DMS79 (cell line): Measurements from ENCODE around the gene MAML3.

Experiments used
- DNase-seq: peaks from one replicate; lab custom pipeline; 2025; lab: John Stamatoyannopoulos, UW

Gene MAML3

DNA sequence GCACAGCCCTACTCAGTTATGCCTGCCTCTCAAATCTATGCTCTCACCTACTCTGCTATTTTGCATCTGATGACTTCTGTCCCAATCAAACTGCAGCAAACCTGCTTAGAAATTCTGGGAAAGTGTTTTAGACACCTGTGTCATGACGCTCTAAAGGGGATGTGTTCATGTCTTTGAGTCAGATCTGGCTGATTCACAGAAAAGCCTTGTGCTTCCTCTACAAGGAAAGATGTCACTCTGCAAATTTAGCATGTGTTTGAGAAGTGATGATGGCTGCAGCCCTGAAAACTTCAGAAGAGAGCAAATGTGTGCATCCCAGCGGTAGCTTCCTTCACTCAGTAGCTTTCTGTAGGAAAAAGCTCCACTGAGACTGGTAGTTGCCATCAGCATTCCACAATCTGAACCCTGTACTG is 253.0 kb downstream of the MAML3 start:
- no peak for DNase-seq

DNA sequence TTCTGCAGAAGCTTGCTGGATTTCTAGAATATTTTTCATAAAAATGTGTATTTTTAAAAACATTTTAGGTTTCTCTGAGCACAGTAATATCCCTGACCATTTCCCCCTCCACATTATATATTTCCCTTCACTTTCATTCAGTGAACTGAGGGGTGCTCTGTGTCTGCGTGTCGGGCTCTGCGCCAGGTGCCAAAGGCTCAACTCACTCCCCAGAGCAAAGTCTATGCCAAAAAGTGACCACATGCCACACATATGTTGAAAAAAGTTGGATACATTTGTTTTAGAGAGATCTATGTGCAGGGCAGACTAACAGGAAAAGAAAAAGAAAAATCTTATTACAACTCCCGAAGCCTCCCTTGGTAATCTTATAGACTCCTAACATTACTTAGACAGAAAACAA is 254.6 kb downstream of the MAML3 start:
- DNase-seq, result no peak

DNA sequence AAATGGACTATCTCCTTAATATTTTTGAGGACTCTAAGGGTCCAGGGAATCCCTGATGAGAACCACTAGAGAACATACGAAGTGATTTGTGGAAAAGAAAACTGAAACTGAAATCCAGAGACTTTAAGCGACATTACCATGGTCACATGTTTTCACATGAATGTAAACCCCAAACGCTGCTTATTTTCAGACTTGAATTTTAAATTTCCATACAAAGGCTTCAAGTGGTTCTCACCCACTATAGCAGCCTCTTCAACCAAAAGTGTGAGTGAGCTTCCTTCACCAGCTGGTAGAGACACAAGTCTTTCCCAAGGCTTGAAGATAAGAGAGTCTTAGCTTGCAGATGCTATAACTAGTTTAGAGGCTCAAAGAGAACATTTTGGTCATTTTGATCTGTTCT is 255.7 kb downstream of the MAML3 start:
- peak; percentile 60 for DNase-seq

DNA sequence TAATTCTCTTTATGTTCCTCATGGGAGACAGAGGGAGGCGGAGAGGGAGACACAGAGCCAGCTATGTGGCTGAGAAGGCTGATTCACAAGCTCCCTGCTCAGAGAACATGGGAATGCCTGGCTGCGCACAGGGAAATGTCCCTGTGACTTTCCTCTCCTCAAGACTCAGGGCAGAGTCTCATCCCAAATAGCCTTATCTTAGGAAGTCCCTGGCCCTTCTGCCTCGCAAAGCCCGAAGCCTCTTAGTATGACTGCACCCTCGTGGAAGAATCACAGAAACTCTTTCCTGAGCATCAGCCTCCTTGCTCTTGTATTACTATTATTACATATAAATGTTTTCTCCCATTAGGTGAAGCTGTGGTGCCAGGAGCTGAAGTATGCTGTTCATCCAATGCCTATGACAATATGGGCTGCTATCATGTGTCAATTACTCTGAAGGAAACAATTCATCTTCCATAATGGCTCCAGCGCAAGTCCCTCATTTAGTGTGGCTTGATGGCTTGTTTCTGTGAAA is 257.8 kb downstream of the MAML3 start:
- DNase-seq, result no peak

DNA sequence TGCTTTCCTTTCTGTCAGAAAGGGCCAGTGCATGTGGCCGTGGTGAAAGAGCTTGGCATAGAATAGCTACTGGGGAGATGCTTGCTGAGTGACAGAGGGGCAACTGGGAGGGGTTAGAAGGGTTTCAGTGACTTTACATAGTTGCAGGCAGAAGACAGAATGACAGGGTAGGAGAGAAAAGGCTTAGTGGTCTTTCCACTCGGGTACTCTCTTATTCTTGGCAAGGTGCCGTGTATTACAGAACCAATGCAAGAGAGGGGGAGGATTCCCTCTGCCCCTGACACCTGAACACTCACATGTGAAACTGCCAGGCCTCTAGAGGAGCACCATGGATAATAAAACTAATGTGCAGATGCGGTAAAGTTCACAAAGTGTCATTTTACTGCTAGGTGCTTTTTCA is 260.2 kb downstream of the MAML3 start:
- DNase-seq, result no peak

DNA sequence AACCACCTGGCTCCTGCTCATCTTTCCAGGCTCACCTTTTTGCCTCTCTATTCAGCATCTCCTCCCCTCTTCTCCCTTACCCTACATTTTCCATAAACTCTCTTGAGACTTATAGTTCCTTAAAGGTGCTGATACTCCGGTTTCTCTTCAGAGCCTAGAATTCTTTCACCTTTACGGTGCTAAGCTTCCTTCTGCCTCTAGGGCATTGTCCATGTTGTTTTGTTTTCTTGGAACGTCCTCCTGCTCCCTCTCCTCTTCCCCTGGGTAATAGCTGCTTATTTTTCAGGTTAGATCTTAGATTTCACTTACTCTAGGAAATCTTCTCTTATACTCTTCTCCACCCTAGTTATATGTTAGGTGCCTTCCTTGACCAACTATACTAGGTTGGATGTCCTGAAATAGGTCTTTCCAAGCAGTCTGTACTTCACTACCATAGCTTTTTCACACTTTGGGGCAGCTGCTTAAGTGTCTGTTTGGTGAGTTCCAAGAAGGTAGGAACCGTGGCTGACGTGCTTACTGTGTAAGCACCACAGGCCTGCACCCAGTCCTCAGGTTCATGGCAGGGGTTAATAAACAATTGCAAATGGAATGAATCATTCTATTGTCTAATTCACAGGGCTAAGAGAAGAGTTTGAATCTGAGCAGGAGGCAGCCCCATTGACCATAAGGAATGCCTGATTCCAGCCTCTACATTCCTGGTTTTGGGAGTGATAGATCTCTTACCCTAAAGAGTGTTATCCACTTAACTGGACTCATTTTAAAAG is 260.8 kb downstream of the MAML3 start:
- DNase-seq, result no peak

DNA sequence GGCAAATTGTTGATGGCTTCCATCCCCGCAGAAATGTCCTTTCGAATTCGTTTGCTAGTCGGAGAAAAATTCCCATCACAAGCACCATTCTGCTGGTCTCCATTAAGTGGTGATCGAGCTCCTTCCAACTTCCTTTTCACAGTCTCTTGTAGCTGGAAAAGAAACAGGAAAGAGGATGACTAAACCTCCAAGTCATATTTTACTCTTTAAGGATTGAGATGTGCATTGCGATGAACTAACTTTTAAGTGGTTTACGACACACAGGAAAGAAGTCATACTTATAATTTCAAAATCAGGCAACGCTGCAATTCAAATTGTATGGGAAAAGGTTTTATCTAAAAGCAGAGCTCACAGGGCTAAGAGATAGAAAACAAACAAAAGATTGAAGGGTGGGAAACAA is 263.2 kb downstream of the MAML3 start:
- no peak for DNase-seq

DNA sequence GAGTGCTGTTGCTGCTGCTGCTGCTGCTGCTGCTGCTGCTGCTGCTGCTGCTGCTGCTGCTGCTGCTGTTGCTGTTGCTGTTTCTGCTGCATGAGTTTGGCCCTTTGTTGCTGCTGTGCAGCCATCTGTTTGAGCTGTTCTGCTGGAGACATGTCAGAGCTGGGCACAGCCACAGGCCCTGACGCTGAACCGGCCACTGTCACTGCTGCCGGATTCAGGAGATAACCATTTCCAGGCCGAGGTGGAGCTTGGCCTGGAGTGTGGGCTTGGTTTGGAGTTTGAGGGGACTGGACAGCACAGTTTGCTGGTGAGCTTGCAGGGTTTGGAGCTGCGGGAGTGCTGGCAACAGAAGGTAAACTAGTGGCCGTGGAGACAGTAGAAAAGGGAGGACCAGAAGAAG is 264.1 kb downstream of the MAML3 start:
- DNase-seq, result no peak

DNA sequence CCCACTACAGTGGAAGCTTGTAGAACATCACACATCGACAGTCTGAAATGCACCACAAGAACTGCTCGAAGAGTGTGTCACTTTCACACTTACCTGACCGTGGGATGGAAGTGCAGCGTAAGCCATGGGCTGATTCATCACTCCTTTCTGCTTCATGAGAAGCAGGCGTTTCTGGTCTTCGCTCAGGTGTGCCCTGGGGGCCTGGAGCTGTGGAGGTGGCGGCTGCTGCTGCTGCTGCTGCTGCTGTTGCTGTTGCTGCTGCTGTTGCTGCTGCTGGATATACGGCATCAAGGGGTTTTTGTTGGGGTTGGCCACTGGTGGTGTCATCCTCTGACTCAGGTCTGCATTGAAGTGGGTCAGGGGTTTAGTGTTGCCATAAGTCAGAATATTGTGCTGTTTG is 264.7 kb downstream of the MAML3 start:
- peak; percentile 76 for DNase-seq

DNA sequence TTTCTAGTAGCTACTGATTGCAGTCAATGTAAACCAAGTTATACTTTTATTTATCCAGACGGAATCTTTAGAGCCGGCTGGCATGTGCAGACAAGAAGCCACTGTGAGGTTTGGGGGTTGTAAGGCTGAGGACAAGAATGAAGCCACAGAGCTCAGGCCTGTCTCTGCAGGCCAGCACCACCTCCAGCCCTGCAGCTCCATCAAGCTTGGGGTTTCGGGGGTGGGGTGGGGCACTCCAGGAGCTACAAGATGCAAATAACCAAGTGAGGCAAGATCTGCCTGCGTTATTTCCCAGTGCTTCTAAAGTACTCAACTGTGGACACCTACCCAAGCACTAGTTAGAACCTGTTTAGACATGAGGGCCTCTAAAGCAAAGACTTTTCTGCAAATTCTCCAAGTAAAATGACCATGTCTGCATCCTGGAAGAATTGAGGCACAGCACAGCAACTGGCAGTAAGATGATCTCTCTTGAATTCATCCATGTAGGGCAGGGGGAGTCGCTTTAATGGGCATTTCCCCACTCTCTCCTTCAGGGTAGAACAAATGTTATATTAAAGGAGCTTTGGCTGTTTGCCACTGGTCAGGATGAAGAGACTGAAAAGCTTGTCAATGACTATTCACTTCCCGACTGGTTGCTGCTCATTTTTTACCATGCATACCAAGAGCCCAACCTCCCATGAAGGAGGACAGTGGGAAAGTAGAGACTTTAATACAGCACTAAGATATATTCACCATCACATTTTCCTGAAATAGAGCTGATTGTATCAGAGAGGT is 265.8 kb downstream of the MAML3 start:
- peak; percentile 60 for DNase-seq

DNA sequence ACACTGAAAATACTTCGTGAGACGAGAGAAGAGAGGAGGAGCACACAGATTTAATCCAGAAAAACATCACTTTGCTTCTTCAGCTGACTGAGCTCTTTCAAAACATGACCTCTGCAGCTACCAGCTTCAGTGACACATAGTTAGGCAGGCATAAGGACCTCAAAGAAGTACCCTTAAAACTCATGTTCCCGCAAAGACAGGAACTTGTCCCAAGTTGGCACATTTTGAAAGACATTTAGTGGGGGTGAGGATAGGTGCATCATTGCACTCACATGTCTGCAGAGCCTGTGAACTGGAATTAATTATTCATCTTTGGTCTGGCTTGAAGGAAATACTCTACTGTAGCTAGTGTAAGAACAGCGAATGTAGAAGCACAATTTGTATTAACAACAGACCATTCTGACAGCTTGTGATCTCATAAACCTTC is 266.6 kb downstream of the MAML3 start:
- no peak for DNase-seq

DNA sequence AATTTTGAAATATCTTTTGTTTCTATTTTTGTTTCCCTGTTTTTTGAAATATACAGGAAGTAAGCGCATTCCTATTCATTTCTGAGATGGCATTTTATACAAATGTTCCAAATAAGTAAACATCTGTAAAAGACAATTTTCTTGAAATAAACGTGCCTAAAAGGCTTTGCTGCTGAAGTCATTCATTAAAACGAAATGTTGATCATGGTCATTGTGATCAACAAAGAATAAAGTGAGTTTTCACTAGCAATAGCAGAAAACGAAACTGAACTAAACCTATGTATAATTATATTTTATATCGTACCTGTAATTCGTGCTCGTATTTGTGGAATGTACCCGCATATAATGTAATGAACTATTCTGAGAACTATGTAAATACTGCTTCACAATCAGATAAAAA is 267.2 kb downstream of the MAML3 start:
- DNase-seq, result no peak

DNA sequence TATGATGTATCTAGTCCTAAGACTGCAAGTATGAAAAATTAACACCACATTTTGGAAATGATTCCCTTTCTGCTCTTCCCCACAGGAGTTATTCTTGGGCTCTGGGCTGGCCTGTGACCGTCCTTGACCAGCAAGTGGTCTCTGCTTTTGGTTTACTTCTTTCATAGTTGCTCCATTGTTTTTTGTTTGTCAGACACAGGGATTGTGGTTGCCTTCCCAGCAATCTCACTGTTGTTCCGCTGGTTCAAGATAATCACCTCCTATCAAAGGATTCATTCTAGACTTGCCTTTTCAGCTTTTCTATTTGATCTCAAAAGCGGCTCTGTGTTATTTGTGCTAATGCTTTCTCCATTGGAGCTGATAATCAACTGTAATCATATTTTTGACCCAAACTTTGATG is 269.5 kb downstream of the MAML3 start:
- DNase-seq, result no peak

DNA sequence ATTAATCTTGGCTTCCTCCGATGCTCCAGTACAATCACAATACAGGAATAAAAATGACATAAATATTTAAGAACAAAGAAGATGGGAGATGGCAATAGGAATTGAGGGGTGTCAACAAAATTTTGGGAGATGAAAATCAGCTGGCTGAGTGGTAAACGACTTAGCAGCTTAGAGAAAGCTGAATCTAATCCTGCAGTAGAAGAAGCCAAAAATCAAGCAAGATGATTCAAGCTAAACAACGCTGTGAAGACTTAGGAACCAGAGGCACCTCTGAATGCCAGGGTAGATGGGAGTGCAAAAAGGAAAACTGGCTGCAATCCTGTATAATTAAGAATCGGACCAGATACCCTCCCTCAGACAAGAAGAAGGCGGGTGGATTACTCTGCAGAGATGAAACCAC is 273.1 kb downstream of the MAML3 start:
- DNase-seq, result no peak

DNA sequence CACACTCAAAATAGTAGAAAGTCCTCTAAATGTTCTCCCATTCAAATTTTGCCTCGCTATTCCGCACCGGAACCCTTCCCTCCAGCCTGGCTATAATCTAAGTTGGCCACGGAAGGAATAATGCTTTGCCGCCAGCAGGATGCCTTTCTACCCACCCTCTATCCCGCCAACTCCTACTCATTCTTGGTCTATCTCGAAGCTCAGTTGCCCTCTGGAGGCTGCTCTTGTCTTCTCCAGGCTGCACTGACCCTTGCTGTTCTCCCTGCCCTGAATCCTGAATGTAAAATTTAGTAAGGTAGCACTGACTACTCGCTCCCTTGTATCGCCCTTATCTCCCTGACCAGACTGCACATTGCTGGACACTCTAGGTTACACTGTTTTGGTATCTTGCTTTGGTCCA is 275.9 kb downstream of the MAML3 start:
- no peak for DNase-seq

DNA sequence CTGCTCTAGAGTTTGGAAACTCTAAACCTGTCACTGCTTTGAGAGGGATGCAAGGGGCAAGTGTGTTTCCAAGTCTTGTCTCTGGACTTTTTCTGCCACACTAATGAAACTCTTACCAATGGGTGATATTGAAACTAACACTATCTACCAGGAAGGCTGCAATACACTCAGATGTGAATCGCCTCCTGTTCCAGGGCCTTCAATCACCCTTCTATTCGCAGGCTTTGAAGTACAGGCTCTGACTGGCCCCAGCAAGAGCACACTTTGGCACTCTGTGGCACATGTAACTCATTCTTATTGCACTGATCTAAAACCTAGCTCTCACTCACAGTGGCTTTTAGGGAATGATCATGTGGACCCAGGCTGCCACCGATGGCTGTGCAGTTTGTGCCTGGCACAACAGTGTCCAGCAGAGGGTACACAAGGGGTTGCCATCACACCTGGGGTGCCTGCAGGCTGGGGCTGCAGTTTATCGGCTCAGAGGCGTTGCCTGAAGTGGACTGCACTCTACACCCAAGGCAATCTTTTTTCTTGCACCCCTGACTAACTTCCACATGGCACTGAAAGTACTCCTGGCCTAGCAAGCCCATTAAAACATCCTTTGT is 277.5 kb downstream of the MAML3 start:
- no peak for DNase-seq

DNA sequence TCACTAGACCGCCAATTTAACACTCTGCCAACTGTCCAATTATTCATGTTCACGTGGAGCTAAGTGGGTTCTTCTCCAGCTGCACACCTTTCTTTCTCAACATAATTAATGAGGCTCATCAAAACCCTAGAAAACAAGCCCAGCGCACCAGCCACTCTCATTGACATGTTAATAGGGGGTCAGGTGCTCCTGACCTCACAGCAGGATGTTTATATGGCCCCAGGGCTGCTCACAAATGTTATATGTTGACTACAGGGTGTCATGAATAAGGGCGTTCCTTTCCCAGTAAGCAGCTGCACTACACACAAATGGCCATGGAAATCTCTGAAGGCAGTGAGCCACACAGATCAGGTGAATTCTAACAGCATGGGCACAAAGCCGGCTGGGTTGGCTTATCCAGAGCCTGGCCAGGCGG is 278.6 kb downstream of the MAML3 start:
- peak; percentile 70 for DNase-seq

DNA sequence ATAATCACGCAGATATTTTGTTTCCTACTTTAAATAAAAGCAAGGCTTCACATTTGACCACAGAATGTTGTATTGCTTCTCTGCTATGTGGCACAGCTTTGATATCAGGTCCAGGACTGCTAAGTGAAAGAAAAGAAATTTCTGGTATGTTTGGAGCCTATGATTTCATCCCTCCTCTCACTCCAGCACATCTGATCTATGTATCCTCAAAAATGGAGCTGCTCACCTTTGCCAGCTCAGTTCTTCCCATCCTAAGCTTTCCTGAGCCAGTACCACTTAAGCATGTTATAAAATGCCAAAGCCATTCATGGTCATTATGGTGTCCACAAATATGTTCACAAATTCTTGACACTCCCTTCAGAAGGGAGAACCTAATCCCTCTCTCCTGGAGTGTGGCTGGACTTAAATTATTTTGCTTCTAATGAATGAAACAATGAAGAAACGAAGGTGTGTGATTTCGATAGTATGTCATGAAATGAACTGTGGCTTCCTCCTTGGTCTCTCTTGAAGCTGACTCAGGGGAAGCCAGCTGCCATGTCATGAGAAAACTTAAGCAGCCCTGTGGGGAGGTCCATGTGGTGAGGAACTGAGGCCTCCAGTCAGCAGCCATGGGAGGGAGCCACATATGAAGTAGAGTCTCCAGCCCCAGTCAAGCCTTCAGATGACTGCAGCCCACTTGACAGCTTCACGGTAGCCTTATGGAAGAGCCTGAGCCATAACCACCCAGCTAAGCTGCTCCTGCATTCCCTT is 280.7 kb downstream of the MAML3 start:
- DNase-seq, result no peak

DNA sequence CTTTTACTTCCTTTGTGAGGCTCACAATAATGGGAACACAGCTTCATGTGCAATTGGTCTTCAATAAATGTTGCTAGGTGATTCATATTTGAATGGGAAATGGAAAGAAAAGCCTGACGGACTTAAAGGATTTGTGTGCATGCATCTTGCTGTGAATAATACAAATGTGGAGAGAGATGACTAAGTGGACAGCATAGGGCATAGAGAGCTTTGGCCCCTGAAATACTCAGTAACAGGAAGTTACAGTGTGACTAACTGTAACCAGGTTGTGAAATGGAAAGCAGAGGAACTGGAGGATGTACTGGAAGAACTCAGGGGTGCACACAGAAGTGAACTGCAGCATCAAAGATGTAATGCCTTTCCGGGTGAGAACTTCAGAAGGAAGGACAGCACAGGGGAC is 281.7 kb downstream of the MAML3 start:
- DNase-seq, result no peak

DNA sequence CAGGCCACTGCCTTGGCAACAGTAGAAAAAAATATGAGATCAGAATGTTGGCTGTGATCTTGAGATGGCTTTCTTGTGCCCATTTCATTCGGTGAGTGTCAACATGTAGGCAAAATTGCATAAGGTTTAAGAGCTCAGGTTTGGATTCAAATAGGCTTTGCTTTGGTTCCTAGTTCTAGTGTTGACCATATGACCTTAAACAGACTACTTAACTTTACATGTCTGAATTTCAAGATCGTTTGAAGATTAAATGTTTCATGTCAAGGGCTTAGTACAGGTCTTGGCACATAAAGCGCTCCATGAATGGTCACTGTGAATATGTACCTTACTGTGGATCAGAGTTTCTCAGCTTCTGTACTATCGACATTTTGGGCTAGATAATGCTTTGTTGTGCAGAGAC is 284.2 kb downstream of the MAML3 start:
- DNase-seq, result no peak

DNA sequence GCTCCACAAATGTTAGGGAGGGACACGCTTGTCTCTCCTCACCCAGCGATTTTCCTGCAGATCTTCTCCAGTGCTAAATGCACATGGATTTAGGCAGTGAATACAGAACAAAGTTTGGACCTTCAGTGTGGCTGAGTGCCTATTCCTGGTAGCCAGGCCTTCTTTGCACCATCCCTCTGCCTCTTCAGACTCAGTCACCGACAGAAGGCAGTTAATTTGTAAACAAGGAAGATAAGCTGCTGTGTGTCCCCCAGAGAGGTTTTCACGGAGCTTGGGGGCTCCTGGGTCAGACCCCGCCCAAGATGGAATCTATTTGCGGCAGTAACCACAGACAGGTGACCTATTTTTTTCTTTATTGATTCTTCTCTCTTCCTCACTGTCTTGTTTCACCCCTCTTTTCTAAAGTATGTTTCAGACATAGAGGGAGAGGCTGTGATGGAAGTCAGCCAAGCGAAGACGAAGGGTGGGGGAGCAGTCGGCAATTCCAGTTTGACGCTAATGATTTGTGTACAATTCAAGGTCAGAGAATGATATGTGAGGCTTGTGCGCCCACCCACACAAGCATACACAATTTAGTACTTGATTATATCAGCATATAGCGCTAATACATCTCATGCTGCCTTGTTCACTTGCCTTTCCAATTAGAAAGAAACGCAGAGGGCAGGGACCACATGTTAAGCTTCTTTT is 287.6 kb downstream of the MAML3 start:
- no peak for DNase-seq

DNA sequence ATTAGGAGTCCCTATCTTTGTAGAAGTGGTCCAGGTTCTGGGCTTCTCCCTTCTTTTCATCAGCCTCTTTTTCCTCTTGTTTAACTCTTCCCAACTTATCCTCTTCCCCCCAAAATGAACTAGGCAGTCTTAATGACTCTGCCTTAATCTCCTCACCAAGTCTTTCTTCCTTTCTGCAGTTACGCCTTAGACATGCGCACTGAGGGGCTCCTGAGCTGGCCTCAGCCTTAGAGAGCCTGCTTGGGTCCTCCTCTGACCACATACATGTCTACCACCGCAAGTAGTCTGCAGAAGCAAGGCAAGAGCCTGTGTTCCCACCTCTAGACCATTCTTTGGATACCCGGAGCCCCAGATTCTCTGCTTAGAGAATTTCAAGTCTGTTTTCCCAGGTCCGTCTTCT is 288.4 kb downstream of the MAML3 start:
- no peak for DNase-seq
